IgD-negative memory B cell (primary cell): ENCODE results near the gene GAS2L1. TPM values are rescaled to one million over a fixed set of nuclear protein-coding genes. Genes with fewer than 3 reads are reported as not detected.
A peak's percentile ranks its signal among the peaks of the same experiment; 100 is the strongest.

ENCODE experiments used
- H3K27ac Mint-ChIP-seq, 3 donors: one replicate each; pipeline ENCODE4 v1.8.0; 2020 to 2022; ENCODE audit warnings: mild to moderate bottlenecking in 3 of 3, mixed read lengths in 3 of 3, moderate library complexity in 1 of 3
- H3K27me3 Mint-ChIP-seq: one replicate; pipeline ENCODE4 v1.8.0; 2021; ENCODE audit warnings: mixed read lengths
- H3K36me3 Mint-ChIP-seq: one replicate; pipeline ENCODE4 v1.8.0; 2020; ENCODE audit warnings: mild to moderate bottlenecking, mixed read lengths
- H3K4me1 Mint-ChIP-seq, 3 donors: one replicate each; pipeline ENCODE4 v1.8.0; 2020 to 2022; ENCODE audit warnings: mixed read lengths in 3 of 3, mild to moderate bottlenecking in 1 of 3
- H3K4me3 Mint-ChIP-seq, 4 donors: one replicate each; pipeline ENCODE4 v1.8.0; 2020 to 2022; ENCODE audit warnings: mild to moderate bottlenecking in 4 of 4, mixed read lengths in 4 of 4, moderate library complexity in 3 of 4
- H3K9me3 Mint-ChIP-seq, 3 donors: one replicate each; pipeline ENCODE4 v1.8.0; 2020 to 2021; ENCODE audit warnings: mixed read lengths in 3 of 3, mild to moderate bottlenecking in 1 of 3
- polyA plus RNA-seq: library from polyadenylated mRNA; unstranded; fragments of 300-500 nt; fragmentation: Illumina TruSeq; gene quantifications from one replicate; pipeline ENCODE4 v1.2.3, GENCODE V29; 2021

The GAS2L1 gene
- 0.46 TPM for polyA plus RNA-seq

DNA sequence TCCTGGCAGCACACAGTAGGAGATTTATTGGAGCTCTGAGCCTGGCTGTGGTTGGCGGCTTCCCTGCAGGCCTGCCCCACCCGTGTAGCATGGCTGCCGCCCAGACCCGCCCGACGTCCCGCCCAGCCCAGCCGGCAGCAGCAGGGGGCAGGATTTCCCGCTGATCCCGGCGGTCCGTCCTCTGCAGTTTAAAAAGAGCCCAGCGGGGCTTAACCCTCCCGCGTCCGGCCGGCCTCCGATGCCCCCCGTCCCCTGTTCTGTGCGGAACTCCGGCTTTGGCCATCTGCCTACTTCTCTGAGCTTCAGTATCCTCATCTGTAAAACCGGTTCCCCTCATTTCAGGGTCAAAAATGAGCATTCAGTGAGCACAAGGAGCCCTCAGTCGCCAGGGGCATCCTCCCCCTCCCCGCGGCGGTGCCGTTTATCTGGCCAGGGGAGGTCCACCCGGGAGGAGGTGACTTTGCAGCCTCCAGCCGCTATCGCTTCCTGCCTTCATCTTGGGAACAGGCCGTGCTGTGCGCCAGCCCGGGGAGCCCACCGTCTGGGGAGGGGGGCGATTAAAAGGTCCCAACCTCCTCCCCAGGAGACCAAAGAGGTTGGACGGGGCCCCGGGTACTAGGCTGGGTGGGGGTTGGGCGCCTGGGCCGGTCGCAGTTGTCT lies at the start of gene GAS2L1:
GAS2L1 (plus strand) TSS at position 476 of the 660 bp plus-strand sequence. CDS start 1,456 bp downstream, outside the sequence.
- H3K4me3 Mint-ChIP-seq, result peak within 1 kb of the TSS; percentile 75 to 92 (median 88)
- peak within 1 kb of the TSS in 1 of 3 donors; percentile 93 for H3K27ac Mint-ChIP-seq
- H3K9me3 Mint-ChIP-seq, result no peaks in the 10 kb centered on the region
- no peaks in the 10 kb centered on the region for H3K36me3 Mint-ChIP-seq
- H3K4me1 Mint-ChIP-seq, result peaks cover 2 to 8% (median 6%) of the 10 kb centered on the region in 3 donors
- H3K27me3 Mint-ChIP-seq, result peaks cover 26% of the 10 kb centered on the region

DNA sequence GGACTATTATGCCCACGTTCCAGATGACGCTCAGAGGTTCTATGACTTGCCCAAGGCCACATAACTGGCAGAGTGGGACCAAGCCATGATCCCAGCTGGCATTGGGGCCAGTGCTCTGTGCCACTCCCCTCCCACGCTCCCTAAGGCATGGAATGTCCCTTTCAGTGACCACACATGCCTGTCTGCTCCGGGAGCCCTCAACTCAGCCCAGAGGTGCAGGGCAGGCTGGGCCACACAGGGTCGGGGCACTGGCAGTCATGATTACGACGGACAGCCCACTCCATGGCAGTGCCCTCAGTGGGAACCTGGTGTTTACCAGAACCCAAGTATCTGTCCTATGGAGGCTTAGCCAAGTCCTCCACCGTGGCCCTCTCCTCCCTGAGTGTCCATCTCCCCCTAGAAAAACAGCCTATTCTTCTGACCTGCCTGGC lies 48.7 kb upstream of the GAS2L1 start:
- no peak overlapping the region for H3K4me3 Mint-ChIP-seq
- peaks cover 5% of the 10 kb centered on the region for H3K27me3 Mint-ChIP-seq
- no peak overlapping the region for H3K27ac Mint-ChIP-seq
- H3K4me1 Mint-ChIP-seq, result peaks cover 0 to 3% (median 3%) of the 10 kb centered on the region in 3 donors
- no peaks in the 10 kb centered on the region for H3K36me3 Mint-ChIP-seq
- H3K9me3 Mint-ChIP-seq, result no peaks in the 10 kb centered on the region

- Mint-ChIP-seq H3K4me1 (peaks cover 0 to 3% (median 3%) of the 10 kb centered on the region in 3 donors), H3K27ac (no peak overlapping the region), H3K27me3 (no peaks in the 10 kb centered on the region), H3K9me3 (no peaks in the 10 kb centered on the region), H3K36me3 (no peaks in the 10 kb centered on the region), H3K4me3 (no peak overlapping the region)
Observed at GRCh38 chr22:29258407-29259252, 47.8 kb upstream of the GAS2L1 start.

DNA sequence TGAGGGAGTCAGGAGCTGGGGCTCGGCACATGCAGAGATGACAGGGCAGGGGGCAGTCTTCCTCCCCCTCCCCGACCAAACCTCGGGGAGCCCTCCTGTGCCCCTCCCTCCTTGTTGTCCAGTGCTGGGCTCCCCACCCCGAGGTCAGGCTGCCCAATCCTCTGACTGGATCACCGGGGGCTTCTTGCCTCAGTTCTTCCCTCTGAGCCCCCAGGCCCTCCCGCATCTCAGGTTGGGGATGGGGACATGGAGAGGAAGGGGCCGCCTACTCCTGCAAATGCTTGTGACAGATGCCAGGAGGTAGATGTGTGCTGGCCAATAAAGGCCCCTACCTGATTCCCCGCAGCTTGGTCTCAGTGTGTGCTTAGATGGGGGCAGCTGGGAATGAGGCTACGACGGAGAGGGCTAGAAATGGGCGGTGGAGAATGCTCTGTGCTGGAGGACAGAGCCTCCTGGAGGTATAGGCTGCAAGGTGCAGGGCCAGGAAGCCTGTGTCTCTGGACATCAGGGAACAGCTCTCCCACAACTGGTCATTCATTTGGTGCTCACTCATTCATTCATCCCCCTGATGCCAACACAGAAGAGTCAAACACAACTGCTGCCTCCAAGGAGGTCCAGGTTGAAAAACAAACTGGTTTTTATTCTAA lies 47.1 kb upstream of the GAS2L1 start:
- H3K4me3 Mint-ChIP-seq, result no peak overlapping the region
- no peaks in the 10 kb centered on the region for H3K36me3 Mint-ChIP-seq
- peaks cover 0 to 3% (median 3%) of the 10 kb centered on the region in 3 donors for H3K4me1 Mint-ChIP-seq
- H3K27ac Mint-ChIP-seq, result no peak overlapping the region
- H3K27me3 Mint-ChIP-seq, result no peaks in the 10 kb centered on the region
- no peaks in the 10 kb centered on the region for H3K9me3 Mint-ChIP-seq

DNA sequence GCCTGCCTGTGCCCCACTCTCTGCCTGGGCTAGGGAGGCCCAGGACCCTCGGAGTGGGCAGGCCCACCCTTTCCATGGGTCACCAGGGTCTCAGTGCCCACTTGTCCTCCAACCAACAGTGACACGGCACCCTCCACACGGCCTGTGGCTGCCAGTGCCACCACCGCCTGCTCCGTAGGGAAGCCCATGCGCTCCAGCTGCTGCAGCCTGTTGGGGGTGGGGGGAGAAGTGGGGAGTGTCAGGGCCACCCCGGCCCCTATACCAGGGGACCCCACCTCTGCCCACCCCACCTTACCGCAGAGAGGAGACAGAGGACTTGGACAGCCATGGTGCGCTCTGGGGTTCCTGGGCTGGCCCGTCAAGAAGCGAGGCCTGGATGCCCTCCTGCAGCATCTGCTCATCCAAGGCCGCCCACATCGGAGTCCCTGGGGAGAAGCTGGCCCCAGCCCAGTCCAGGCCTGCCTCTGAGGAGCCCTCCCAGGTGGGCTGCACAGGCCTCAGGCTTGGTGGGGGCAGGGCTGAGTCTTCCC lies 46.4 kb upstream of the GAS2L1 start:
- peaks cover 0 to 3% (median 3%) of the 10 kb centered on the region in 3 donors for H3K4me1 Mint-ChIP-seq
- no peaks in the 10 kb centered on the region for H3K9me3 Mint-ChIP-seq
- no peaks in the 10 kb centered on the region for H3K27me3 Mint-ChIP-seq
- H3K27ac Mint-ChIP-seq, result no peak overlapping the region
- no peak overlapping the region for H3K4me3 Mint-ChIP-seq
- no peaks in the 10 kb centered on the region for H3K36me3 Mint-ChIP-seq

DNA sequence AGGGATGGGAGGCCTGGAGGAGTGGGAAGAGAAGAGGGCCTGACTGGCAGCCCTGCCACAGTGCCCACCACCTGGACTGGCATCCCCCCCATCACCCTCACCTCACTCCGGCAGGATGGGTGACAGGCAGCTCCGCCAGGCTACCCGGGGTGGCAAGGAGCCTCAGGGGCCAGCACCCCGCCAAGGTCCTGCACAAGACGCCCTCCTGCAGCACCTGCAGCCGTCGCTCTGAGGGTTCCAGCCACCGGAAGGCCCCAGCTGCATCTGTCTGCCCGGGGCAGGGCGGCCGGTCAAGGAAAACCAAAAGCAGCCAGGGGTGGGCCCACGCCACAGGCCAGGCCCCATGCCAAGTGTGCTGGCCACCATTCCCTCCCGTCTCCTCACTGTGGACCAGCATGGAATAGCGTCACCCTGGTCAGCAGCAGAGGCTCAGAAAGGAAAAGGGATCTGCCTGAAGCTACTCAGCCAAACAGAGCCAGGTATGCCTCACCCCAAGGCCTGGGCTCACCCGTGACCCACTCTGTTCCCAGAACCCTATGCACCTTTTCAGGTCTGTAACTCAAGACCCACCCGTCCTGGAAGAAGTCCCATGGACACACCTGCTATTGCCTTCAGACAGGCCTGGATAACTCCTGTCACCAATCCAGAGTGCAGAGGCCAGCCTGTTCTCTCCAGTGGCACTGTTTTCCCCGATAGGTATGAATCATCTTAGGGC lies 45.7 kb upstream of the GAS2L1 start:
- H3K27me3 Mint-ChIP-seq, result no peaks in the 10 kb centered on the region
- H3K4me1 Mint-ChIP-seq, result peaks cover 0 to 3% (median 3%) of the 10 kb centered on the region in 3 donors
- H3K9me3 Mint-ChIP-seq, result no peaks in the 10 kb centered on the region
- H3K4me3 Mint-ChIP-seq, result no peak overlapping the region
- no peak overlapping the region for H3K27ac Mint-ChIP-seq
- no peaks in the 10 kb centered on the region for H3K36me3 Mint-ChIP-seq

DNA sequence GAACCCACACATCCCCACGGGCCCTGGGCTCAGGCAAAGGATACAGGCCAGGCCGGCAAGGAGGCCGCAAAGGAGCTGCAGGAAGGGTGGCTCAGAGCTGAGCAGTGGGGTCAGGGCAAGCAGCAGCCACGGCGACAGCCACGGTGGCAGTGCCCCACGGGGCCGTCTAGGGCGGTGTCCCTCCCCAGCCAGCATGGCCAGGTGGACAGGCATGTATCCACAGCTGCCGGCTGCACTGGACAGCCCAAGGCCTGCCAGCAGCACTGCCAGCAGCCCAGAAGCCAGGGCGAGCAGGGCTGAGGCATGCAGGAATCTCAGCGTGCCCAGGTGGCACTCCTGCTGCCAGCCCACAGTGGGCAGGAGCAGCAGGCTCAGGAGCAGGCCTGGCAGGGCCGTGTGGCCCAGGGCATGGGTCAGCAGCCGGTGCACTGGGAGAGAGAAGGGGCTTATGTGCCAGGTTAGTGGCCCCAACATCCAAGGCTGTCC lies 42.6 kb upstream of the GAS2L1 start:
- Mint-ChIP-seq H3K4me1 (peaks cover 6 to 17% (median 7%) of the 10 kb centered on the region in 3 donors), H3K9me3 (no peaks in the 10 kb centered on the region), H3K27ac (no peak overlapping the region), H3K36me3 (peaks cover 5% of the 10 kb centered on the region), H3K27me3 (no peaks in the 10 kb centered on the region), H3K4me3 (no peak overlapping the region)

GRCh38 chr22:29265305-29265704 lies 41.1 kb upstream of the GAS2L1 start:
- H3K9me3 Mint-ChIP-seq, result no peaks in the 10 kb centered on the region
- H3K36me3 Mint-ChIP-seq, result peaks cover 8% of the 10 kb centered on the region
- peaks cover 9 to 32% (median 17%) of the 10 kb centered on the region in 3 donors for H3K4me1 Mint-ChIP-seq
- H3K4me3 Mint-ChIP-seq, result peak overlapping the region in 1 of 4 donors; percentile 98
- no peak overlapping the region for H3K27ac Mint-ChIP-seq
- H3K27me3 Mint-ChIP-seq, result no peaks in the 10 kb centered on the region

GRCh38 chr22:29265929-29266328 lies 40.5 kb upstream of the GAS2L1 start:
- H3K27me3 Mint-ChIP-seq, result no peaks in the 10 kb centered on the region
- no peaks in the 10 kb centered on the region for H3K9me3 Mint-ChIP-seq
- H3K27ac Mint-ChIP-seq, result peak overlapping the region in 1 of 3 donors; percentile 63
- H3K36me3 Mint-ChIP-seq, result peaks cover 8% of the 10 kb centered on the region
- peaks cover 16 to 38% (median 23%) of the 10 kb centered on the region in 3 donors for H3K4me1 Mint-ChIP-seq
- peak overlapping the region in 2 of 4 donors; percentile 29 to 98 for H3K4me3 Mint-ChIP-seq

DNA sequence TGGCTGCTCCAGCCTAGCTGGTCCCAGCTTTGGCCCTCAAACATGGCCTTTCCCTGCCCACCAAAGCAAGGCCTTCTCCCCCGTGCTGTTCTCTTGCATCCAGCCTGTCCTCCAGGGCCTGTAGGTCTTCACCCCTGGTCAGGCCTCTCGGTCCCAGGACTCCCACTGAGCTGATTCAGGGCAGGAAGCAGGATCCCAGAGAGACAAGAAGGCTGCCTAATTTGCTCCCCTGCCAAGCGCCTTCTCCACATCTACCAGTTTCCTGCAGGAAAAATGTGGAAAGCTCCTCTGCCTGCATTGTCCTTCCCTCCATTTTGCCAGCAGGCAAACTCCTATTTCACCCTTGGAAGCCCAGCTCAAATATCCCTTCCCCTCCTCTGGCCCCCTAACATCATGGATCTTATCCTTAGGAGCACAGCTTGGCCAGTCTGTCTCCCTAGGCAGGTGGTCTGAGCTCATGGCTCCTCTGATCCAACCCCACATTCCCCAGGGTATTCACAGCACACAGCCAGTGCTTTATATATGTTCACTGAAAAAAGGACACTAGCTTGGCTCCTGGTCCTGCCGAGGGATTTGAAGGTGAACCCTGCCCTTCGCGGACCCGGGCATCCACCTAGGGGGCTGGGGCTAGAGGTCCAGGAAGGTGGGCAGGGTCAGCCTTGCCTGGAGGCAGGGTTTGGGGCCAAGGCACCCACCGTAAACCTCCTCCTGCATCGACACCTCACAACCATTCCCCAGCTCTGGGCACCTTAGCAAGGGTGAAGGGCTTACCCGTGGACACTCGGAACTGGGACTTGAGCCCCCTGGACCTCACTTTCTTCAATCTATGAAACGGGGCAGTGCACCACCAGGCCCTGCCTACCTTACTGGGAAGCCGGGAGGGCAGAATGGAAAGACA lies 39.6 kb upstream of the GAS2L1 start:
- Mint-ChIP-seq H3K4me1 (peaks cover 21 to 47% (median 31%) of the 10 kb centered on the region in 3 donors), H3K27ac (peak overlapping the region; percentile 63 to 99 (median 98)), H3K9me3 (no peaks in the 10 kb centered on the region), H3K27me3 (no peaks in the 10 kb centered on the region), H3K4me3 (peak overlapping the region; percentile 94 to 99 (median 98)), H3K36me3 (peaks cover 8% of the 10 kb centered on the region)

DNA sequence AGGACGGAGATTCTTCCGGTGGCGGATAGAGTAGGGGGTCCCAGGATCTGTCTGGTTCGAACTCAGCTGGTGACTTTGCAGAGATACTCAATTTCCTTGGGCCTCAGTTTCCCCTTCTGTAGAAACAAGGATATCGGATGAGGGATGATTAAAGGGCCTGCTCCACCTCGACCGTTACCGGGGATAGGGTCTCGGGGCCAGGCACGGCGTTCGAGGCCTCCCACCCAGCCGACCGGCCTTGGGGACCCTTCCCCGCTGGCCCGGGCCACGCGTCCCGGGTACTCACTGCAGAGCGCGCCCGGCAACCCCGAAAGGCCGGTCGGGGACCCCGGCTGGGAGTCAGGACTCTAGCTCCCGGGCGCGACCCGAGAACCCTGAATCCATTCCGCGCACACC lies 39.0 kb upstream of the GAS2L1 start:
- Mint-ChIP-seq H3K4me1 (peaks cover 24 to 50% (median 38%) of the 10 kb centered on the region in 3 donors), H3K27ac (peak overlapping the region; percentile 98 to 100 (median 99)), H3K27me3 (no peaks in the 10 kb centered on the region), H3K36me3 (peaks cover 8% of the 10 kb centered on the region), H3K9me3 (no peaks in the 10 kb centered on the region), H3K4me3 (peak overlapping the region; percentile 94 to 99 (median 98))

- Mint-ChIP-seq H3K27me3 (no peaks in the 10 kb centered on the region), H3K9me3 (no peaks in the 10 kb centered on the region), H3K36me3 (peaks cover 8% of the 10 kb centered on the region), H3K4me3 (peak within 1 kb of the TSS; percentile 94 to 99 (median 98)), H3K4me1 (peaks cover 29 to 55% (median 43%) of the 10 kb centered on the region in 3 donors), H3K27ac (peak within 1 kb of the TSS; percentile 98 to 100 (median 99))
Observed at GRCh38 chr22:29267858-29268510, 38.5 kb upstream of the GAS2L1 start, which contains the start of the genes EWSR1 and RHBDD3. Gene EWSR1 (plus strand): TSS chr22:29268268. CDS start chr22:29268337, 69 bp downstream. Gene RHBDD3 (minus strand): TSS chr22:29267981. CDS start chr22:29265626, 2,355 bp downstream.
